Measurements from ENCODE around the gene NDUFA9. TPM values are rescaled to one million over a fixed set of nuclear protein-coding genes. Genes with fewer than 3 reads are reported as not detected.

Gene NDUFA9
- total RNA-seq, 3 donors from 2014 or later (not counting 1 experiment from before 2014, with no cell fraction given) = 106 to 114 (median 109) TPM

GRCh38 chr12:4649358-4649661, 396 bp downstream of the NDUFA9 start:
- H3K9me3 Mint-ChIP-seq = no peaks in the 10 kb centered on the region
- Histone ChIP-seq H3K9me3 (ENCODE audit: control insufficient read depth, insufficient read depth, low read length) (no peaks in the 10 kb centered on the region), H3K36me3 (ENCODE audit: control insufficient read depth, insufficient read depth, low read length) (peaks cover 4% of the 10 kb centered on the region), H3K27ac (ENCODE audit: low read length) (peak overlapping the region; percentile 71), H3K4me1 (ENCODE audit: control insufficient read depth, insufficient read depth, low read length) (peaks cover 7% of the 10 kb centered on the region), H3K4me3 (ENCODE audit: low read length) (peak overlapping the region; percentile 64), H3K27me3 (ENCODE audit: control insufficient read depth, insufficient read depth, low read length) (no peaks in the 10 kb centered on the region)
- H3K4me3 Mint-ChIP-seq = peak overlapping the region; percentile 95
- intact Hi-C loops (cut with micrococcal nuclease) = no loop called here
- no peaks in the 10 kb centered on the region for H3K36me3 Mint-ChIP-seq
- no peak for DNase-seq
- TF ChIP-seq CTCF (IDR thresholded peaks at IDR 0.05) = no peak
- H3K27me3 Mint-ChIP-seq (ENCODE audit: low read depth in 2 of 2) = no peaks in the 10 kb centered on the region
- peaks cover 46 to 47% of the 10 kb centered on the region in 2 donors for H3K4me1 Mint-ChIP-seq
- peak overlapping the region; percentile 92 to 98 for H3K27ac Mint-ChIP-seq
- WGBS (ENCODE audit: insufficient coverage) = 0% methylated on average over 6 of the region's 6 CpGs
- no peak for ATAC-seq

DNA sequence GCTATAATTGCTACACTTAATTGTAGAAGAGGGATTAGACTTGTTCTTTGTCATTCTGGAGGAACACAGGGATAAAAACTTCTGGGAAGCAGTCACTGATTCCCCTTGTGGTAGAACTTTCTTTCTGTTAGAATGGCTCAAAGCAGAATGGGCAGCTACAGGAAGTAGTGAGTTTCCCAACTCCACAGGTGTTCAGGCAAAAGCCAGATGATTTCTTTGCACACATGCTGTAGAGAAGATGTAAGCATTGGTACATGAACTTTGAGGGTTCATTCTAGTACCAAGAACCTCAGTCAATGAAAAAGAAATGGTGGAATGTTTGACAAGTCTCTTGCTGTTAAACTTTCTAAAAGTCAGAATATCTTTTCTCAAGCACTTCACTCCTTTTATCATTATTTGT, 4.3 kb downstream of the NDUFA9 start:
- Histone ChIP-seq H3K27me3 (ENCODE audit: control insufficient read depth, insufficient read depth, low read length) (no peaks in the 10 kb centered on the region), H3K36me3 (ENCODE audit: control insufficient read depth, insufficient read depth, low read length) (peaks cover 35% of the 10 kb centered on the region), H3K4me3 (ENCODE audit: low read length) (no peak overlapping the region), H3K27ac (ENCODE audit: low read length) (no peak overlapping the region), H3K9me3 (ENCODE audit: control insufficient read depth, insufficient read depth, low read length) (no peaks in the 10 kb centered on the region), H3K4me1 (ENCODE audit: control insufficient read depth, insufficient read depth, low read length) (peaks cover 6% of the 10 kb centered on the region)
- Mint-ChIP-seq H3K4me1 (peaks cover 41 to 45% of the 10 kb centered on the region in 2 donors), H3K27me3 (ENCODE audit: low read depth in 2 of 2) (no peaks in the 10 kb centered on the region), H3K4me3 (no peak overlapping the region), H3K36me3 (peaks cover 6% of the 10 kb centered on the region), H3K27ac (no peak overlapping the region), H3K9me3 (no peaks in the 10 kb centered on the region)
- ATAC-seq (no peak), DNase-seq (no peak)
- no peak for TF ChIP-seq CTCF (IDR thresholded peaks at IDR 0.05)
- intact Hi-C loops (cut with micrococcal nuclease) = no loop called here

- peaks cover 3% of the 10 kb centered on the region for H3K4me1 ChIP-seq (ENCODE audit: control insufficient read depth, insufficient read depth, low read length)
- no peaks in the 10 kb centered on the region for H3K9me3 Mint-ChIP-seq
- no peak overlapping the region for H3K27ac Mint-ChIP-seq
- ATAC-seq = no peak
- H3K9me3 ChIP-seq (ENCODE audit: control insufficient read depth, insufficient read depth, low read length) = no peaks in the 10 kb centered on the region
- peaks cover 38% of the 10 kb centered on the region for H3K36me3 ChIP-seq (ENCODE audit: control insufficient read depth, insufficient read depth, low read length)
- intact Hi-C loops (cut with micrococcal nuclease) = no loop called here
- H3K36me3 Mint-ChIP-seq = peaks cover 6% of the 10 kb centered on the region
- H3K4me3 Mint-ChIP-seq = no peak overlapping the region
- no peaks in the 10 kb centered on the region for H3K27me3 Mint-ChIP-seq (ENCODE audit: low read depth in 2 of 2)
- H3K27me3 ChIP-seq (ENCODE audit: control insufficient read depth, insufficient read depth, low read length) = no peaks in the 10 kb centered on the region
- H3K4me3 ChIP-seq (ENCODE audit: low read length) = no peak overlapping the region
- TF ChIP-seq CTCF (IDR thresholded peaks at IDR 0.05) = no peak
- H3K4me1 Mint-ChIP-seq = peaks cover 37 to 41% of the 10 kb centered on the region in 2 donors
- WGBS (ENCODE audit: insufficient coverage) = no CpG with 5 or more reads among the region's 2 CpGs
- no peak for DNase-seq
- no peak overlapping the region for H3K27ac ChIP-seq (ENCODE audit: low read length)
Observed at GRCh38 chr12:4653691-4654090, 4.8 kb downstream of the NDUFA9 start.

DNA sequence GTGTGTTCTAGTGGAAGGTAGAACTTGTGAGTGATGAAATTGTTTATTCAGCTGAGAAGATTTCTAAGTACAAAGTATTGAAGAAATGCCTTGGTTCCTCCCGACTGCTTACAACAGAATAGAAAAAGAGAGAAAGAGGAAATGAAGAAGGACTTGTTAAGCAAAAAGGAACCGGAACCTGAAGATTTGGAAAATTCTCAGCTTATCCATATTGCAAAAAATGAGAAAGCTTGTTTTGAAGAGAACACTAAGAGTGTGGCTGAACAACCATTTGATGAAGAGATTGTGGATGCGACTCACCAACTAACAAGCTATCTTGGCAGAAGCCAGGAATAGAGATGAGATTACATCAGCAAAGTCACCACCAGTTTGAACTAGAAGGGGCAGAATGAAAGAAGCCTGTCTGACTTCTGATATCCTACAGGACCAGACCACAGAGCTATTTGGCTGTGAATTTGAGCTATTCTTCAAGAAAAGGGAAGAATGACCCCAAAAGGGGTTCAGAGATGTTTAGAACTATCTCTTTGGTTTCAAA, 15.1 kb downstream of the NDUFA9 start:
- peaks cover 91% of the 10 kb centered on the region for H3K36me3 ChIP-seq (ENCODE audit: control insufficient read depth, insufficient read depth, low read length)
- Mint-ChIP-seq H3K36me3 (peaks cover 24% of the 10 kb centered on the region), H3K27ac (no peak overlapping the region), H3K4me3 (no peak overlapping the region), H3K27me3 (ENCODE audit: low read depth in 2 of 2) (no peaks in the 10 kb centered on the region), H3K9me3 (no peaks in the 10 kb centered on the region), H3K4me1 (peaks cover 6 to 12% of the 10 kb centered on the region in 2 donors)
- intact Hi-C loops (cut with micrococcal nuclease) = no loop called here
- no peaks in the 10 kb centered on the region for H3K9me3 ChIP-seq (ENCODE audit: control insufficient read depth, insufficient read depth, low read length)
- no peaks in the 10 kb centered on the region for H3K4me1 ChIP-seq (ENCODE audit: control insufficient read depth, insufficient read depth, low read length)
- no peak for ATAC-seq
- H3K27me3 ChIP-seq (ENCODE audit: control insufficient read depth, insufficient read depth, low read length) = no peaks in the 10 kb centered on the region
- DNase-seq = no peak
- no peak for TF ChIP-seq CTCF (IDR thresholded peaks at IDR 0.05)
- H3K4me3 ChIP-seq (ENCODE audit: low read length) = no peak overlapping the region
- no peak overlapping the region for H3K27ac ChIP-seq (ENCODE audit: low read length)
- 73% methylated on average over 3 of the region's 3 CpGs for WGBS (ENCODE audit: insufficient coverage)
